ENCODE results near the gene SIRPB1. TPM values are rescaled to one million over a fixed set of nuclear protein-coding genes. Genes with fewer than 3 reads are reported as not detected.

The SIRPB1 gene
- total RNA-seq, 1 experiment from 2014 or later, result not detected

GRCh38 chr20:1588533-1589460, 31.0 kb downstream of the SIRPB1 start (continued):
- TF ChIP-seq PREB (CRISPR knock-in tag; IDR thresholded peaks at IDR 0.05; ENCODE audit: borderline replicate concordance) (no peak), RORB (CRISPR knock-in tag; IDR thresholded peaks at IDR 0.05) (no peak), SOX15 (CRISPR knock-in tag; IDR thresholded peaks at IDR 0.05) (no peak), ZNF396 (CRISPR knock-in tag; IDR thresholded peaks at IDR 0.05; ENCODE audit: borderline replicate concordance) (no peak), ZNF138 (CRISPR knock-in tag; conservative IDR thresholded peaks at IDR 0.05) (no peak), ELF4 (CRISPR knock-in tag; IDR thresholded peaks at IDR 0.05; ENCODE audit: low read depth) (no peak), USF1 (CRISPR knock-in tag; IDR thresholded peaks at IDR 0.05) (no peak), SMAD3 (CRISPR knock-in tag; IDR thresholded peaks at IDR 0.05; ENCODE audit: borderline replicate concordance) (no peak), IRF2 (CRISPR knock-in tag; IDR thresholded peaks at IDR 0.05; ENCODE audit: borderline replicate concordance, low read depth) (no peak), ESRRA (CRISPR knock-in tag; IDR thresholded peaks at IDR 0.05; ENCODE audit: borderline replicate concordance) (no peak)

GRCh38 chr20:1587781-1588532, 31.9 kb downstream of the SIRPB1 start:
- H3K4me3 Mint-ChIP-seq, result no peak overlapping the region

More at GRCh38 chr20:1587781-1588532, 31.9 kb downstream of the SIRPB1 start:
- TF ChIP-seq ZNF317 (CRISPR knock-in tag; IDR thresholded peaks at IDR 0.05; ENCODE audit: borderline replicate concordance, low read depth), result no peak
- TF ChIP-seq FOXP4 (CRISPR knock-in tag; IDR thresholded peaks at IDR 0.05), result no peak
- no peak for TF ChIP-seq CBFB (CRISPR knock-in tag; IDR thresholded peaks at IDR 0.05; ENCODE audit: low read depth)
- TF ChIP-seq GABPB1 (CRISPR knock-in tag; IDR thresholded peaks at IDR 0.05), result no peak
- no peak for TF ChIP-seq ZNF423 (CRISPR knock-in tag; IDR thresholded peaks at IDR 0.05)
- no peak for TF ChIP-seq EMX1 (CRISPR knock-in tag; IDR thresholded peaks at IDR 0.05)
- no peak for TF ChIP-seq AFF4 (CRISPR knock-in tag; IDR thresholded peaks at IDR 0.05; ENCODE audit: borderline replicate concordance)
- TF ChIP-seq ATF6 (CRISPR knock-in tag; IDR thresholded peaks at IDR 0.05), result no peak
- no peak for TF ChIP-seq CDX4 (CRISPR knock-in tag; IDR thresholded peaks at IDR 0.05; ENCODE audit: borderline replicate concordance)
- TF ChIP-seq ZNF232 (CRISPR knock-in tag; IDR thresholded peaks at IDR 0.05), result no peak
- no peak for TF ChIP-seq HMGXB4 (CRISPR knock-in tag; IDR thresholded peaks at IDR 0.05)
- H3K4me1 Mint-ChIP-seq, result no peaks in the 10 kb centered on the region
- DNase-seq (ENCODE audit: low spot score) (no peak), ATAC-seq (no peak)
- ChIA-PET POLR2A (no interaction called here), CTCF (no interaction called here)
- H3K27ac Mint-ChIP-seq, result no peak overlapping the region
- no peaks in the 10 kb centered on the region for H3K36me3 Mint-ChIP-seq
- no peaks in the 10 kb centered on the region for H3K9me3 Mint-ChIP-seq
- H3K27me3 Mint-ChIP-seq (ENCODE audit: low read depth), result no peaks in the 10 kb centered on the region

Measured in WTC11 (cell line).